OCI-LY1 (cell line): ENCODE measurements around the gene NUDT14.

Experiments used
- EZH2 ChIP-seq: fragments of 200-600 bp; sonication (generic), shearing (Covaris generic); IDR thresholded peaks from 2 replicates; pipeline ENCODE4 v1.8.0; 2017; ENCODE audit warnings: borderline replicate concordance, mixed run types, mild to moderate bottlenecking, antibody characterized with exemption, low read length, moderate library complexity, mixed read lengths
- TF ChIP-seq, protein P1 (sequence below): fragments of 200-600 bp; sonication (generic), shearing (Covaris generic); IDR thresholded peaks from 2 replicates; pipeline ENCODE4 v1.5.1; 2017; ENCODE audit warnings: mild to moderate bottlenecking, antibody characterized with exemption, low read length, moderate library complexity, mixed read lengths

DNA sequence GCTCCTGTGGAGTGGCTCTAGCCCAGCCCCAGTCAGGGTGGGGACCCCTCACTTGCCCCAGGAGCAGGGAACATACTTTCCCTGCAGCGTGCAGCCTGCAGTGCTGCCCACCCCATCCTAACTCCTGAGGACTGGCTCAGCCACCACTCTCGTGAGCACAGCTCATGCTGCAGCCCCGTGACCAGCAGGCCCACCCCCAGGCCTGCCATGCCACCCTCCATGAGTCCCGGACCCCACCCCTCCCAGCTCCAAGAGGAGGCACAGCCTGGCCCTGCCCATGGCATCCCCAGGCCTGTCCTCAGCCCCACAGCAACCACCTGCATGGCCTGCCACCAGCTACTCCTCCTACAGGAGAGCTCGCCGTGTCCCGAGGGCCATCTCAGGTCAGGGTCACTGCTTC lies 8.6 kb downstream of the NUDT14 start:
- TF ChIP-seq, protein P1, sequence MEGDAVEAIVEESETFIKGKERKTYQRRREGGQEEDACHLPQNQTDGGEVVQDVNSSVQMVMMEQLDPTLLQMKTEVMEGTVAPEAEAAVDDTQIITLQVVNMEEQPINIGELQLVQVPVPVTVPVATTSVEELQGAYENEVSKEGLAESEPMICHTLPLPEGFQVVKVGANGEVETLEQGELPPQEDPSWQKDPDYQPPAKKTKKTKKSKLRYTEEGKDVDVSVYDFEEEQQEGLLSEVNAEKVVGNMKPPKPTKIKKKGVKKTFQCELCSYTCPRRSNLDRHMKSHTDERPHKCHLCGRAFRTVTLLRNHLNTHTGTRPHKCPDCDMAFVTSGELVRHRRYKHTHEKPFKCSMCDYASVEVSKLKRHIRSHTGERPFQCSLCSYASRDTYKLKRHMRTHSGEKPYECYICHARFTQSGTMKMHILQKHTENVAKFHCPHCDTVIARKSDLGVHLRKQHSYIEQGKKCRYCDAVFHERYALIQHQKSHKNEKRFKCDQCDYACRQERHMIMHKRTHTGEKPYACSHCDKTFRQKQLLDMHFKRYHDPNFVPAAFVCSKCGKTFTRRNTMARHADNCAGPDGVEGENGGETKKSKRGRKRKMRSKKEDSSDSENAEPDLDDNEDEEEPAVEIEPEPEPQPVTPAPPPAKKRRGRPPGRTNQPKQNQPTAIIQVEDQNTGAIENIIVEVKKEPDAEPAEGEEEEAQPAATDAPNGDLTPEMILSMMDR: no peak
- TF ChIP-seq EZH2: no peak
